Hepatocyte (in vitro differentiated cells): ENCODE results near the gene ADAMTS13. TPM values are rescaled to one million over a fixed set of nuclear protein-coding genes. Genes with fewer than 3 reads are reported as not detected.
A peak's percentile ranks its signal among the peaks of the same experiment; 100 is the strongest.
"Not testable (repeated sequence)": the region's sequence is repeated elsewhere in the genome, so short reads cannot be mapped to it uniquely, and the experiment has no call there.

Source experiments
- DNase-seq: peaks from one replicate; pipeline ENCODE4 v3.0.0-alpha.2; 2016; ENCODE audit warnings: low spot score
- H2AFZ ChIP-seq: fragments of 200-600 bp; sonication (generic); 2 replicates; pipeline ENCODE4 v1.6.0; 2016; ENCODE audit warnings: antibody characterized with exemption, mild to moderate bottlenecking
- H3K27ac ChIP-seq: fragments of 200-600 bp; sonication (generic); 2 replicates; pipeline ENCODE4 v1.5.1; 2016; ENCODE audit warnings: mild to moderate bottlenecking
- H3K27me3 ChIP-seq: fragments of 200-600 bp; sonication (generic); 2 replicates; pipeline ENCODE4 v1.6.1; 2016
- H3K36me3 ChIP-seq: fragments of 200-600 bp; sonication (generic); replicated peaks from 2 replicates; pipeline ENCODE4 v1.5.1; 2016; ENCODE audit warnings: low read depth; ENCODE audit not compliant: insufficient read depth
- H3K4me1 ChIP-seq: fragments of 200-600 bp; sonication (generic); 2 replicates; pipeline ENCODE4 v1.5.1; 2016; ENCODE audit warnings: mild to moderate bottlenecking, moderate library complexity; ENCODE audit not compliant: insufficient read depth
- H3K4me2 ChIP-seq: fragments of 200-600 bp; sonication (generic); 2 replicates; pipeline ENCODE4 v1.6.0; 2016
- H3K4me3 ChIP-seq: fragments of 200-600 bp; sonication (generic); 2 replicates; pipeline ENCODE4 v1.5.1; 2016; ENCODE audit warnings: mild to moderate bottlenecking
- H3K79me2 ChIP-seq: fragments of 200-600 bp; sonication (generic); 2 replicates; pipeline ENCODE4 v1.6.0; 2017; ENCODE audit warnings: mild to moderate bottlenecking
- H3K9me2 ChIP-seq: fragments of 200-600 bp; sonication (generic); replicated peaks from 2 replicates; pipeline ENCODE4 v1.6.0; 2017; ENCODE audit warnings: mild to moderate bottlenecking; ENCODE audit not compliant: insufficient read depth
- H3K9me3 ChIP-seq: fragments of 200-600 bp; sonication (generic); 2 replicates; pipeline ENCODE4 v1.5.1; 2016; ENCODE audit warnings: low read depth, mild to moderate bottlenecking
- H4K20me1 ChIP-seq: fragments of 200-600 bp; sonication (generic); 2 replicates; pipeline ENCODE4 v1.6.0; 2016; ENCODE audit warnings: mild to moderate bottlenecking; ENCODE audit not compliant: insufficient read depth, poor library complexity, severe bottlenecking
- CTCF ChIP-seq: fragments of 200-600 bp; sonication (generic); IDR thresholded peaks from 2 replicates; pipeline ENCODE4 v1.5.1; 2016; ENCODE audit warnings: antibody characterized with exemption, mild to moderate bottlenecking; ENCODE audit not compliant: poor library complexity
- EZH2 ChIP-seq: fragments of 200-600 bp; sonication (generic); IDR thresholded peaks from 2 replicates; pipeline ENCODE4 v1.6.1; 2016; ENCODE audit warnings: antibody characterized with exemption, mild to moderate bottlenecking, borderline replicate concordance
- EZH2phosphoT487 ChIP-seq: fragments of 200-600 bp; sonication (generic); IDR thresholded peaks from one replicate; pipeline ENCODE4 v1.6.1; 2018; ENCODE audit warnings: antibody characterized with exemption, mild to moderate bottlenecking, low read depth, moderate library complexity; ENCODE audit not compliant: unreplicated experiment, severe bottlenecking
- WGBS: methylation state at CpG from one replicate; pipeline ENCODE4 v1.1.6; 2016; ENCODE audit warnings: low lambda C conversion rate; ENCODE audit errors: missing lambda C conversion rate; 5-methylcytosine and 5-hydroxymethylcytosine counted together
- polyA plus RNA-seq: library from polyadenylated mRNA; unstranded; fragments of >200 nt; fragmentation: Nextera tagmentation; extraction: Ambion mirVana; gene quantifications from 2 replicates; pipeline ENCODE4 v1.2.1, GENCODE V29; 2016
- total RNA-seq: library from RNA; depleted of rRNA; stranded (reverse); fragments of >200 nt; gene quantifications from 2 replicates; pipeline ENCODE4 v1.2.3, GENCODE V29; 2014

Gene ADAMTS13
- total and polyA plus RNA-seq, 2 experiments from 2014 or later = 6.5 to 6.8 TPM

GRCh38 chr9:133375724-133376654 is 46.2 kb upstream of the ADAMTS13 start, which contains the start of the genes STKLD1 and SURF4:
STKLD1 (plus strand) TSS chr9:133376366; CDS start chr9:133376474, 108 bp downstream.
SURF4 (minus strand) TSS chr9:133376060; CDS start chr9:133375969, 91 bp downstream.
- no peak for TF ChIP-seq CTCF
- no peak for TF ChIP-seq EZH2phosphoT487
- TF ChIP-seq EZH2 = no peak
- H3K27me3 ChIP-seq = no peaks in the 10 kb centered on the region

GRCh38 chr9:133377280-133377679 is 44.9 kb upstream of the ADAMTS13 start:
- H3K36me3 ChIP-seq, H2AFZ ChIP-seq, H3K27me3 ChIP-seq, H3K9me2 ChIP-seq, H3K4me3 ChIP-seq, H3K27ac ChIP-seq, DNase-seq, H3K9me3 ChIP-seq: not testable (repeated sequence)
- peaks cover 28% of the 10 kb centered on the region for H4K20me1 ChIP-seq
- H3K4me2 ChIP-seq = peak overlapping the region; percentile 92
- peaks cover 34% of the 10 kb centered on the region for H3K79me2 ChIP-seq
- peaks cover 11% of the 10 kb centered on the region for H3K4me1 ChIP-seq
- WGBS = 95% methylated on average over 14 of the region's 14 CpGs

More at GRCh38 chr9:133375724-133376654, 46.2 kb upstream of the ADAMTS13 start, which contains the start of the genes STKLD1 and SURF4:
- no peaks in the 10 kb centered on the region for H3K9me2 ChIP-seq
- H4K20me1 ChIP-seq = peaks cover 41% of the 10 kb centered on the region
- H3K27ac ChIP-seq = peak within 1 kb of the TSS; percentile 99
- no peaks in the 10 kb centered on the region for H3K36me3 ChIP-seq
- H3K9me3 ChIP-seq = no peaks in the 10 kb centered on the region
- 5% methylated on average over 31 of the region's 120 CpGs for WGBS
- H3K4me1 ChIP-seq = peaks cover 22% of the 10 kb centered on the region
- peak within 1 kb of the TSS; percentile 76 for H2AFZ ChIP-seq
- peak; percentile 99 for DNase-seq
- peak within 1 kb of the TSS; percentile 82 for H3K4me3 ChIP-seq
- H3K4me2 ChIP-seq = peak within 1 kb of the TSS; percentile 92
- H3K79me2 ChIP-seq = peaks cover 47% of the 10 kb centered on the region

- H3K79me2 ChIP-seq = peaks cover 29% of the 10 kb centered on the region
- H2AFZ ChIP-seq = no peak overlapping the region
- H3K9me3 ChIP-seq = no peaks in the 10 kb centered on the region
- H3K4me1 ChIP-seq = peaks cover 8% of the 10 kb centered on the region
- H4K20me1 ChIP-seq = peaks cover 23% of the 10 kb centered on the region
- H3K9me2 ChIP-seq = no peaks in the 10 kb centered on the region
- 68% methylated on average over 6 of the region's 6 CpGs for WGBS
- H3K4me3 ChIP-seq = no peak overlapping the region
- DNase-seq = no peak
- no peaks in the 10 kb centered on the region for H3K27me3 ChIP-seq
- no peak overlapping the region for H3K4me2 ChIP-seq
- no peak overlapping the region for H3K27ac ChIP-seq
- no peaks in the 10 kb centered on the region for H3K36me3 ChIP-seq
- TF ChIP-seq EZH2 = no peak
- no peak for TF ChIP-seq CTCF
These were observed 44.4 kb upstream of the ADAMTS13 start for GRCh38 chr9:133377721-133378216.

GRCh38 chr9:133378408-133378962 is 43.7 kb upstream of the ADAMTS13 start:
- H3K27ac ChIP-seq = no peak overlapping the region
- H3K9me3 ChIP-seq = no peaks in the 10 kb centered on the region
- DNase-seq = no peak
- TF ChIP-seq CTCF (no peak), EZH2phosphoT487 (no peak), EZH2 (no peak)
- H3K79me2 ChIP-seq = peaks cover 22% of the 10 kb centered on the region
- H3K9me2 ChIP-seq = no peaks in the 10 kb centered on the region
- no peak overlapping the region for H3K4me3 ChIP-seq
- 88% methylated on average over 1 of the region's 1 CpG for WGBS
- H3K4me1 ChIP-seq = peaks cover 8% of the 10 kb centered on the region
- no peak overlapping the region for H2AFZ ChIP-seq
- no peak overlapping the region for H3K4me2 ChIP-seq
- H4K20me1 ChIP-seq = peaks cover 16% of the 10 kb centered on the region
- H3K27me3 ChIP-seq = no peaks in the 10 kb centered on the region
- H3K36me3 ChIP-seq = no peaks in the 10 kb centered on the region
